Gastroesophageal sphincter (tissue), 4 donors: ENCODE results near the gene MPO. TPM values are rescaled to one million over a fixed set of nuclear protein-coding genes. Genes with fewer than 3 reads are reported as not detected.

Experiments used
- ATAC-seq: fragments of 150-250 bp; one replicate; pipeline ENCODE4 v1.9.1; 2016; ENCODE audit warnings: mild to moderate bottlenecking, moderate library complexity
- H3K27ac ChIP-seq, 4 donors: fragments of 200-600 bp; sonication (generic) in 3 of 4; 1 replicate in 3 of 4; 2 replicates in 1 of 4; pipeline ENCODE4 v1.5.1; 2016 to 2019
- H3K27me3 ChIP-seq: fragments of 200-600 bp; sonication (generic); one replicate; pipeline ENCODE4 v1.5.1; 2019
- H3K36me3 ChIP-seq, 2 donors: fragments of 200-600 bp; sonication (generic); one replicate each; pipeline ENCODE4 v1.5.1; 2019; ENCODE audit warnings: control low read depth in 1 of 2
- H3K4me1 ChIP-seq, 3 donors: fragments of 200-600 bp; sonication (generic); 1 replicate in 2 of 3; 2 replicates in 1 of 3; pipeline ENCODE4 v1.5.1; 2016 to 2019; ENCODE audit warnings: control low read depth in 2 of 3
- H3K4me3 ChIP-seq, 2 donors: fragments of 200-600 bp; sonication (generic); one replicate each; pipeline ENCODE4 v1.5.1; 2019; ENCODE audit warnings: mild to moderate bottlenecking in 1 of 2, moderate library complexity in 1 of 2
- H3K9me3 ChIP-seq, 3 donors: fragments of 200-600 bp; sonication (generic); one replicate each; pipeline ENCODE4 v1.5.1; 2017 to 2019; ENCODE audit warnings: control low read depth in 2 of 3
- EP300 ChIP-seq: sonication (generic); formaldehyde crosslinking; IDR thresholded peaks from one replicate; pipeline ENCODE4 v1.6.1; 2017; ENCODE audit warnings: antibody characterized with exemption, mild to moderate bottlenecking
- POLR2A ChIP-seq, 2 donors: fragments of 450-650 bp; IDR thresholded peaks; one replicate each; pipeline ENCODE4 v1.6.1; 2017; ENCODE audit warnings: antibody characterized with exemption in 2 of 2, mild to moderate bottlenecking in 2 of 2, moderate library complexity in 1 of 2
- POLR2AphosphoS5 ChIP-seq: sonication (generic); formaldehyde crosslinking; IDR thresholded peaks from one replicate; pipeline ENCODE4 v1.6.1; 2017; ENCODE audit warnings: antibody characterized with exemption
- WGBS, 2 donors: methylation state at CpG; one replicate each; pipeline ENCODE4 v1.1.5; 2018; ENCODE audit warnings: low coverage in 1 of 2; 5-methylcytosine and 5-hydroxymethylcytosine counted together
- total RNA-seq, 4 donors: library from RNA; depleted of rRNA; stranded (reverse); fragments of >200 nt; gene quantifications; one replicate each; pipeline ENCODE4 v1.1.0, GENCODE V29; 2016
- TF ChIP-seq, protein P1 (sequence below), 4 experiments: fragments of 200-600 bp in 2 of 4; fragments of 450-650 bp in 2 of 4; sonication (generic) in 1 of 4; IDR thresholded peaks; one replicate each; pipeline ENCODE4 v1.5.1; 2017 to 2019; ENCODE audit warnings: antibody characterized with exemption in 4 of 4, mild to moderate bottlenecking in 2 of 4, moderate library complexity in 2 of 4

The MPO gene
- total RNA-seq, 4 donors from 2014 or later: 1.6 TPM; not detected in 3

DNA sequence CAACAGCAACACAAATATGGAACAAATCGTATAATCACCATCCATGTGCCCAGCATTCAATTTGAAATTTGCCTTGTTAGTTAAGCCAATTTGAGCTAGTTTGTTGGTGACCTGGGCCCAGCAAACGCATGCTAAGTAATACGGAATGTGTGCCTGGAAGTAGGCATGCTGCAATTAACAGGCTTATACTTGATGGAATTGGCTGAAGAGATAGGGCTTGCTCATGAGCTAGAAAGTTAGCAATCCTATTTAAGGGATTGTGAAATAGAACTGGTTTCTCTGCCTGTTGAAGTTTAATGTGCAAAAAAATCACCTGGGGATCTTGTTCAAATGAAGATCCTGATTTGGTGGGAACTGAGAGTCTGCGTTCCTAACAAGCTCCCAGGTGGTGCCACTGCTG is 50.9 kb downstream of the MPO start:
- TF ChIP-seq POLR2A (IDR thresholded peaks at IDR 0.05): no peak
- TF ChIP-seq POLR2AphosphoS5: no peak
- no peak for TF ChIP-seq EP300
- TF ChIP-seq, protein P1, sequence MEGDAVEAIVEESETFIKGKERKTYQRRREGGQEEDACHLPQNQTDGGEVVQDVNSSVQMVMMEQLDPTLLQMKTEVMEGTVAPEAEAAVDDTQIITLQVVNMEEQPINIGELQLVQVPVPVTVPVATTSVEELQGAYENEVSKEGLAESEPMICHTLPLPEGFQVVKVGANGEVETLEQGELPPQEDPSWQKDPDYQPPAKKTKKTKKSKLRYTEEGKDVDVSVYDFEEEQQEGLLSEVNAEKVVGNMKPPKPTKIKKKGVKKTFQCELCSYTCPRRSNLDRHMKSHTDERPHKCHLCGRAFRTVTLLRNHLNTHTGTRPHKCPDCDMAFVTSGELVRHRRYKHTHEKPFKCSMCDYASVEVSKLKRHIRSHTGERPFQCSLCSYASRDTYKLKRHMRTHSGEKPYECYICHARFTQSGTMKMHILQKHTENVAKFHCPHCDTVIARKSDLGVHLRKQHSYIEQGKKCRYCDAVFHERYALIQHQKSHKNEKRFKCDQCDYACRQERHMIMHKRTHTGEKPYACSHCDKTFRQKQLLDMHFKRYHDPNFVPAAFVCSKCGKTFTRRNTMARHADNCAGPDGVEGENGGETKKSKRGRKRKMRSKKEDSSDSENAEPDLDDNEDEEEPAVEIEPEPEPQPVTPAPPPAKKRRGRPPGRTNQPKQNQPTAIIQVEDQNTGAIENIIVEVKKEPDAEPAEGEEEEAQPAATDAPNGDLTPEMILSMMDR (IDR thresholded peaks at IDR 0.05): no peak
- Histone ChIP-seq H3K27ac (no peak overlapping the region), H3K9me3 (no peaks in the 10 kb centered on the region), H3K4me1 (no peaks in the 10 kb centered on the region), H3K27me3 (peaks cover 75% of the 10 kb centered on the region), H3K4me3 (no peak overlapping the region), H3K36me3 (no peaks in the 10 kb centered on the region)
- ATAC-seq: no peak
- WGBS, 2 donors: 78 to 80% methylated on average over 4 of the region's 4 CpGs

DNA sequence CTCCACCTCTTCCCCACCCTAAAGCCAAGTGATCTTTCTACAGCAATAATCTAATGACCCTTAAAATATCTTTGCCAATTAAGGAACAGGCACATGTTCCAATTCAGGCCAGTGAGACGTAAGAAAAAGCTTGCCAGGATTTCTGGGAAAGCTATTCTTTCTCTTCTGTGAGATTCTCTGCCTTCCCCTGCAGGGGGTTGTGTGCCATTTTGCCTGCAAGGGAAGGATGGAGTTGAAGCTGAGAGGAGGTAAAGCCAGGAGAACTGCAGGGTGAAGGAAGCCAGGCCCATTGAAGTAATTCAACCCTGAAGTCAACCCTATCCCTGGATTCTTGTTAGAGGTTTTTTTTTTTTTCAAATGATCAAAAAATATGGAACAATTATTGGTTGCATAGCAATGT is 51.4 kb downstream of the MPO start:
- H3K27me3 ChIP-seq: peaks cover 71% of the 10 kb centered on the region
- no peaks in the 10 kb centered on the region for H3K36me3 ChIP-seq
- H3K4me3 ChIP-seq: no peak overlapping the region
- H3K9me3 ChIP-seq: no peaks in the 10 kb centered on the region
- no peak for ATAC-seq
- WGBS, 2 donors: 18 to 33% methylated on average over 1 of the region's 1 CpG
- TF ChIP-seq, protein P1 (IDR thresholded peaks at IDR 0.05): no peak
- TF ChIP-seq EP300 (no peak), POLR2A (IDR thresholded peaks at IDR 0.05) (no peak), POLR2AphosphoS5 (no peak)
- no peak overlapping the region for H3K27ac ChIP-seq
- H3K4me1 ChIP-seq: no peaks in the 10 kb centered on the region

DNA sequence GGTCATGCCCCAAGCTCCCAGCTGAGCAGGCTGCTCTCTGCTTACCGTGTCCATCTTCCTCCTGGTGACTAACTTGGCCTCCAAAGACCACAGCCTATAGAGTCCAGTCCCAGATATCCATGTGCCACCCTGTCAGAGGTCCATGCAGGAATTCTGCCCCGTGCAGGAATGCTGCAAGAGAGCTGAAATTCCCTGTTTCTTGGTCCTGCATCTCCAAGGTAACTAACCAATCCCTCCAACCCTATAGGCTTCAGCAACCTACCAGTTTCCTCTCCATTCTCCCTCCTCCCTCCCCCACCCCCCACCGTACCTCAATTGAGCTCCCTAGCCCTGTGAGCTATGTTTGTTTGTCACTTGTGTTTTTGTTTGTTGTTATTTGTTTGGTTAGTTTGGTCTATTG is 52.1 kb downstream of the MPO start:
- ATAC-seq: no peak
- Histone ChIP-seq H3K36me3 (no peaks in the 10 kb centered on the region), H3K27ac (no peak overlapping the region), H3K4me1 (no peaks in the 10 kb centered on the region), H3K9me3 (no peaks in the 10 kb centered on the region), H3K4me3 (no peak overlapping the region), H3K27me3 (peaks cover 67% of the 10 kb centered on the region)
- WGBS, 2 donors: 23 to 50% methylated on average over 1 to 2 of the region's 3 CpGs
- TF ChIP-seq, protein P1 (IDR thresholded peaks at IDR 0.05): no peak
- no peak for TF ChIP-seq EP300

DNA sequence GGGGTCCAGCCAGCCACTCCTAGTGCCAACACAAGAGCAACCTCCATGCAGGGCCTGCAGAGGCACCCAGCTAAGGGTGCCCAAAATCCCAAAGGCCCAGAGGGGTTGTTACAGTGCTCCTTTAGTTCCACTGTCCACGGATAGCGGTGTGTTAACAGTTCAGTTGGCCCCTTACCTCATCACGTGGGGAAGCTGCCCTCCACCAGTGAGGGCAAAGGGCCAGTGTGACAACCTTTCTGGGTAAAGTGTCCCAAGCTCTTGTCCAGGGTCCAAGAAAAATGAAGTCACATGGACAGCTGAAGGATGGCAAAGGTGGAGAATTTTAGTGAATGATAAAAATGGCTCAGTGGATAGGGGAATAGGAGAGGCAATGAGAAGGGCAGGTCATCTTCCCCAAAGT is 53.0 kb downstream of the MPO start:
- H3K4me1 ChIP-seq: no peaks in the 10 kb centered on the region
- H3K9me3 ChIP-seq: no peaks in the 10 kb centered on the region
- peaks cover 60% of the 10 kb centered on the region for H3K27me3 ChIP-seq
- no peak overlapping the region for H3K4me3 ChIP-seq
- WGBS, 2 donors: 83% methylated on average over 2 of the region's 3 CpGs; no CpG with 5 or more reads in 1 of the 2 donors
- H3K36me3 ChIP-seq: no peaks in the 10 kb centered on the region
- ATAC-seq: no peak
- H3K27ac ChIP-seq: no peak overlapping the region
- TF ChIP-seq EP300 (no peak), POLR2AphosphoS5 (no peak), POLR2A (IDR thresholded peaks at IDR 0.05) (no peak)
- TF ChIP-seq, protein P1 (IDR thresholded peaks at IDR 0.05): no peak

DNA sequence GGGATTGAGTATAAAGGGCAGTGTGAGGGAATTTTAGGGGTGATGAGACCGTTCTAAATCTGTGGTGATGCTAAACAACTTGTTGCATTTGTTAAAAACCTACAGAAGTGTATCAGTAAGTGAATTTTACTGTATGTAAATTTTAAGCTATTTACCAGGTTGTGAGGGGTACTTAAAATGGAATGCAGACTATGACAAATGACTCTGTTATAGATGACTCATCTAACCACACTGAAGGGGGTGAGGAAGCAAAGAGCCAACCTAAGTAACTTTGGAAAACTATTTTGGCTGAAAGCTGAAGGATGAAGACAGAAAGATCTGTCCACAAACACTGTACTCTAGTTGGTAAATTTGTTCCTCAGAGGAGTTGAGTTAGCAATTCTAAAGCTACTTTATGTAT is 56.4 kb downstream of the MPO start:
- no peak overlapping the region for H3K27ac ChIP-seq

More for the DNA sequence above, 56.4 kb downstream of the MPO start:
- H3K27me3 ChIP-seq: peaks cover 30% of the 10 kb centered on the region
- no peaks in the 10 kb centered on the region for H3K9me3 ChIP-seq
- no peaks in the 10 kb centered on the region for H3K36me3 ChIP-seq
- TF ChIP-seq POLR2A (IDR thresholded peaks at IDR 0.05): no peak
- TF ChIP-seq POLR2AphosphoS5: no peak
- no peak for TF ChIP-seq EP300
- TF ChIP-seq, protein P1 (IDR thresholded peaks at IDR 0.05): no peak
- WGBS, 2 donors: 13 to 38% methylated on average over 1 of the region's 1 CpG
- H3K4me1 ChIP-seq: peaks cover 0 to 9% (median 0%) of the 10 kb centered on the region in 3 donors
- H3K4me3 ChIP-seq: no peak overlapping the region
- no peak for ATAC-seq

Other genes with a start within 250 kb of the MPO start
- gene DYNLL2, start 197.5 kb downstream of the MPO start, total RNA-seq: 10 to 100 TPM; 26.1 to 38.2 (median 31.3) TPM
- gene OR4D1, start 132.6 kb downstream of the MPO start, total RNA-seq: not detected
- not detected for gene OR4D2, start 114.0 kb downstream of the MPO start, total RNA-seq
- gene EPX, start 88.2 kb downstream of the MPO start, total RNA-seq: not detected
- 1 to 10 TPM; 6.7 to 9.3 (median 7.9) TPM for gene MKS1, start 61.7 kb downstream of the MPO start, total RNA-seq
- gene LPO, start 42.4 kb downstream of the MPO start, total RNA-seq: under 1 TPM in 2 of 4 donors, not detected in 2; 0.15 to 0.77 TPM
- gene TSPOAP1, start 47.9 kb upstream of the MPO start, total RNA-seq: 10 to 100 TPM in 3 of 4 donors, 1 to 10 TPM in 1; 7.4 to 44.8 (median 23.0) TPM
- 10 to 100 TPM; 40.1 to 55.4 (median 45.1) TPM for gene SUPT4H1, start 71.3 kb upstream of the MPO start, total RNA-seq
- gene RNF43, start 136.6 kb upstream of the MPO start, total RNA-seq: under 1 TPM in 2 of 4 donors, not detected in 2; 0.16 to 0.79 TPM
- under 1 TPM in 1 of 4 donors, not detected in 3; 0.13 TPM for gene HSF5, start 207.5 kb upstream of the MPO start, total RNA-seq
- 10 to 100 TPM; 31.6 to 36.5 (median 35.3) TPM for gene MTMR4, start 233.7 kb upstream of the MPO start, total RNA-seq